Stimulated activated CD8-positive, alpha-beta memory T cell treated with anti-CD3 and anti-CD28 coated beads, Interleukin-12 subunit alpha, Interleukin-12 subunit beta, amount 100 ng/mL, for 1 hour (primary cell): ENCODE measurements around the gene AXL.
A peak's percentile ranks its signal among the peaks of the same experiment; 100 is the strongest.
"Not testable (repeated sequence)": the region's sequence is repeated elsewhere in the genome, so short reads cannot be mapped to it uniquely, and the experiment has no call there.

Source experiments
- DNase-seq: peaks from one replicate; pipeline ENCODE4 v3.0.0-alpha.2; 2020; ENCODE audit warnings: low read depth

Gene AXL

GRCh38 chr19:41206926-41207750 lies 11.9 kb upstream of the AXL start:
- no peak for DNase-seq

GRCh38 chr19:41214161-41214560 lies 4.9 kb upstream of the AXL start:
- no peak for DNase-seq

- no peak for DNase-seq
Observed at GRCh38 chr19:41217741-41218140, 1.3 kb upstream of the AXL start.

GRCh38 chr19:41218249-41218614 lies 791 bp upstream of the AXL start:
- no peak for DNase-seq

GRCh38 chr19:41219924-41220567 lies 1.0 kb downstream of the AXL start:
- no peak for DNase-seq

GRCh38 chr19:41220811-41221210 lies 1.8 kb downstream of the AXL start:
- no peak for DNase-seq

- no peak for DNase-seq
Observed at GRCh38 chr19:41221514-41222205, 2.6 kb downstream of the AXL start.

- no peak for DNase-seq
Observed at GRCh38 chr19:41222240-41222639, 3.2 kb downstream of the AXL start.

GRCh38 chr19:41223431-41224234 lies 4.6 kb downstream of the AXL start:
- DNase-seq: no peak

GRCh38 chr19:41224632-41225031 lies 5.6 kb downstream of the AXL start:
- no peak for DNase-seq

GRCh38 chr19:41225238-41226052 lies 6.4 kb downstream of the AXL start:
- peak; percentile 22 for DNase-seq

GRCh38 chr19:41226053-41226873 lies 7.2 kb downstream of the AXL start:
- peak; percentile 12 for DNase-seq

GRCh38 chr19:41226874-41227390 lies 7.9 kb downstream of the AXL start:
- no peak for DNase-seq

GRCh38 chr19:41228486-41228885 lies 9.5 kb downstream of the AXL start:
- DNase-seq: no peak

- DNase-seq: not testable (repeated sequence)
Observed at GRCh38 chr19:41229338-41229737, 10.3 kb downstream of the AXL start.

GRCh38 chr19:41230067-41230857 lies 11.2 kb downstream of the AXL start:
- no peak for DNase-seq

- no peak for DNase-seq
Observed at GRCh38 chr19:41232686-41233085, 13.7 kb downstream of the AXL start.

- no peak for DNase-seq
Observed at GRCh38 chr19:41233748-41234240, 14.8 kb downstream of the AXL start.

GRCh38 chr19:41234512-41235168 lies 15.6 kb downstream of the AXL start:
- no peak for DNase-seq
